SK-N-SH (cell line): ENCODE data around the gene AREL1.
A peak's percentile ranks its signal among the peaks of the same experiment; 100 is the strongest.

ENCODE experiments used
- CTCF ChIP-seq: fragments of 200-600 bp; sonication (generic); IDR thresholded peaks from 2 replicates; pipeline ENCODE4 v1.6.1; 2017; ENCODE audit warnings: antibody characterized with exemption, mild to moderate bottlenecking, moderate library complexity
- EP300 ChIP-seq, 2 experiments: IDR thresholded peaks; 2 replicates each; pipeline versions ENCODE4 v1.4.0 to v1.6.1; 2012; ENCODE audit warnings: borderline replicate concordance in 1 of 2, low read depth in 1 of 2, low read length in 1 of 2
- GABPA ChIP-seq: IDR thresholded peaks from 2 replicates; pipeline ENCODE4 v1.4.0; 2012; ENCODE audit warnings: low read depth, mild to moderate bottlenecking
- MAX ChIP-seq: IDR thresholded peaks from 2 replicates; pipeline ENCODE4 v1.4.0; 2012; ENCODE audit warnings: low read depth
- RAD21 ChIP-seq: IDR thresholded peaks from 2 replicates; pipeline ENCODE4 v1.6.1; 2012; ENCODE audit warnings: mild to moderate bottlenecking, low read length
- TCF12 ChIP-seq: IDR thresholded peaks from 2 replicates; pipeline ENCODE4 v1.4.0; 2012

- TF ChIP-seq CTCF (no peak), TCF12 (peak; percentile 75), MAX (no peak), RAD21 (no peak), EP300 (IDR thresholded peaks at IDR 0.05; ENCODE audit: borderline replicate concordance in 1 of 2, low read depth in 1 of 2, low read length in 1 of 2) (no peak; a peak in 1 of 4 replicates), GABPA (no peak)
Measured at GRCh38 chr14:74673768-74674167, 39.1 kb downstream of the AREL1 start.
